Prostate gland (tissue), 2 donors: ENCODE measurements around the gene APOH. TPM values are rescaled to one million over a fixed set of nuclear protein-coding genes. Genes with fewer than 3 reads are reported as not detected.

Source experiments
- DNase-seq: peaks from one replicate; pipeline ENCODE4 v3.0.0-alpha.2; 2019; ENCODE audit warnings: low spot score
- H3K27ac ChIP-seq, 2 donors: fragments of 200-600 bp; sonication (generic); 2 replicates each; pipeline ENCODE4 v1.5.1; 2017 to 2019
- H3K27me3 ChIP-seq: fragments of 200-600 bp; sonication (generic); replicated peaks from 2 replicates; pipeline ENCODE4 v1.5.1; 2019; ENCODE audit not compliant: insufficient read depth
- H3K36me3 ChIP-seq, 2 donors: fragments of 200-600 bp; sonication (generic); 1 replicate in 1 of 2; 2 replicates in 1 of 2; pipeline versions ENCODE4 v1.5.1 to v1.8.1; 2017 to 2019
- H3K4me1 ChIP-seq: fragments of 200-600 bp; sonication (generic); replicated peaks from 2 replicates; pipeline ENCODE4 v1.5.1; 2019
- H3K4me3 ChIP-seq, 2 donors: fragments of 200-600 bp; sonication (generic); 2 replicates each; pipeline ENCODE4 v1.5.1; 2017 to 2019
- H3K9me3 ChIP-seq: fragments of 200-600 bp; sonication (generic); 2 replicates; pipeline ENCODE4 v1.5.1; 2017
- POLR2A ChIP-seq: fragments of 450-650 bp; IDR thresholded peaks from one replicate; pipeline ENCODE4 v1.6.1; 2016; ENCODE audit warnings: antibody characterized with exemption, mild to moderate bottlenecking
- POLR2AphosphoS5 ChIP-seq: sonication (generic); formaldehyde crosslinking; IDR thresholded peaks from one replicate; pipeline ENCODE4 v1.6.1; 2017; ENCODE audit warnings: antibody characterized with exemption
- WGBS: methylation state at CpG from one replicate; pipeline ENCODE4 v1.1.5; 2018; 5-methylcytosine and 5-hydroxymethylcytosine counted together
- intact Hi-C: fragments of 100-400 bp; cut with DNase I; formaldehyde crosslinking; loops from one replicate; pipeline ENCODE4 v1.14.2; 2022
- total RNA-seq, 2 donors: library from RNA; depleted of rRNA; stranded (reverse); fragments of >200 nt; gene quantifications; one replicate each; pipeline ENCODE4 v1.1.0, GENCODE V29; 2016
- TF ChIP-seq, protein P1 (sequence below), 4 experiments: fragments of 200-600 bp in 2 of 4; fragments of 450-650 bp in 2 of 4; sonication (generic) in 2 of 4; IDR thresholded peaks; 1 replicate in 3 of 4; 2 replicates in 1 of 4; pipeline ENCODE4 v1.5.1; 2016 to 2019; ENCODE audit warnings: antibody characterized with exemption in 4 of 4, mild to moderate bottlenecking in 2 of 4, moderate library complexity in 2 of 4

Gene APOH
- total RNA-seq, 2 donors from 2014 or later = not detected

DNA sequence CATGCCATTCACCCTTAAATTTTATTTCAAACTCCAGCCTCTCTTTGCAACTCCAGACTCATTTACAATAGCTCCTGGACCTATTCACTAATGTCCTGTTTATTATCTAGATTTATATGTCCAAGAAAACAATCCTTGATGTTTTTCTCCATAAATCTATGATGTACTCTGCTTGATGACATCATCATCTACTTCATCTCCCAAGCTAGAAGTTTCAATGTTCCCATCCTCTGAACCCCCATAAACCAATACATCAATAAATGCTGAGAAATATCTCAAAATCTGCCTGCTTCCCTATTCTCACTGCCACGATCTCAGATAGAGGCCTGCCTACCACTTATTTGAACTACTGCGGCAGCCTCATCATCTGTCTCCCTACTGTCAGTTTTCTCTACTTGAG, 41.5 kb downstream of the APOH start:
- no peak for DNase-seq
- WGBS = 91% methylated on average over 2 of the region's 2 CpGs
- H3K9me3 ChIP-seq = no peaks in the 10 kb centered on the region
- no peak overlapping the region for H3K4me3 ChIP-seq
- TF ChIP-seq POLR2A (no peak), POLR2AphosphoS5 (no peak)
- TF ChIP-seq, protein P1, sequence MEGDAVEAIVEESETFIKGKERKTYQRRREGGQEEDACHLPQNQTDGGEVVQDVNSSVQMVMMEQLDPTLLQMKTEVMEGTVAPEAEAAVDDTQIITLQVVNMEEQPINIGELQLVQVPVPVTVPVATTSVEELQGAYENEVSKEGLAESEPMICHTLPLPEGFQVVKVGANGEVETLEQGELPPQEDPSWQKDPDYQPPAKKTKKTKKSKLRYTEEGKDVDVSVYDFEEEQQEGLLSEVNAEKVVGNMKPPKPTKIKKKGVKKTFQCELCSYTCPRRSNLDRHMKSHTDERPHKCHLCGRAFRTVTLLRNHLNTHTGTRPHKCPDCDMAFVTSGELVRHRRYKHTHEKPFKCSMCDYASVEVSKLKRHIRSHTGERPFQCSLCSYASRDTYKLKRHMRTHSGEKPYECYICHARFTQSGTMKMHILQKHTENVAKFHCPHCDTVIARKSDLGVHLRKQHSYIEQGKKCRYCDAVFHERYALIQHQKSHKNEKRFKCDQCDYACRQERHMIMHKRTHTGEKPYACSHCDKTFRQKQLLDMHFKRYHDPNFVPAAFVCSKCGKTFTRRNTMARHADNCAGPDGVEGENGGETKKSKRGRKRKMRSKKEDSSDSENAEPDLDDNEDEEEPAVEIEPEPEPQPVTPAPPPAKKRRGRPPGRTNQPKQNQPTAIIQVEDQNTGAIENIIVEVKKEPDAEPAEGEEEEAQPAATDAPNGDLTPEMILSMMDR (IDR thresholded peaks at IDR 0.05) = no peak
- no peaks in the 10 kb centered on the region for H3K27me3 ChIP-seq
- no peaks in the 10 kb centered on the region for H3K36me3 ChIP-seq
- peaks cover 6% of the 10 kb centered on the region for H3K4me1 ChIP-seq
- intact Hi-C loops = no loop called here
- H3K27ac ChIP-seq = no peak overlapping the region

DNA sequence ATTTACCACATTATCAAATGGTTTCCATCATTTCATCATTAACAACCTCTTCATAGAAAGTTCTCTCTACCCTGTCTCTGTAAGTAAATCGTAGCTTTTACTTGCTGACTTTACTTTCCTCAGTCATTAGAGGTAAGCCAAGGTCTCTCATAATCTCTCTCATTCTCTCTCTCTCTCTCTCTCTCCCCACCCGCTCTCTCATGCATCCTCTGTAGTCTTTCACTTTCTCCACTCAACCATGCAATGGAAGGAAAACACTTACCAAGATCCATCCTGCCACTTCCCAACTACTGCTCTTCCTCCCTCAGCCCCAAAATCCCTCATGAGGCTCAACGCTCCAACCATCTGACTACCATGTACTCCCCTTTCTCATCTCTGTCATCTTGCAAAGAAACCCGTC, 43.4 kb downstream of the APOH start:
- TF ChIP-seq POLR2A (no peak), POLR2AphosphoS5 (no peak)
- TF ChIP-seq, protein P1 (IDR thresholded peaks at IDR 0.05) = no peak
- H3K9me3 ChIP-seq = no peaks in the 10 kb centered on the region
- peaks cover 5% of the 10 kb centered on the region for H3K4me1 ChIP-seq
- 91% methylated on average over 4 of the region's 4 CpGs for WGBS
- no peak overlapping the region for H3K27ac ChIP-seq
- intact Hi-C loops = no loop called here
- H3K36me3 ChIP-seq = no peaks in the 10 kb centered on the region
- DNase-seq = no peak
- H3K27me3 ChIP-seq = no peaks in the 10 kb centered on the region
- no peak overlapping the region for H3K4me3 ChIP-seq

DNA sequence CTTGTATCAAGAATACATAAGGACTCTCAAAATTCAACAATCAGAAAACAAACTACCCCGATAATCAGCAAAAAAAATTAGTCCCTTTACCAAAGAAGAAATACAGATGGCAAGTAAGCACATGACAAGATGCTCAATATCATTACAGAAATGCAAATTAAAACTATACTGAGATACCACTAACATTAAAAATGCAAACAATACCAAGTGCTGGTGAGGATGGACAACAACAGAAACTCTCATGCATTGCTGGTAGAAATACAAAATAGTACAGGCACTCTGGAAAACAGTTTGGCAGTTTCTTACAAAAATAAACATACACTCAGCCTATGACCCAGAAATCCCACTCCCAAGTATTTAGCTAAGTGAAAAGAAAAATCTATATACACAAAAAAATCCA, 44.8 kb downstream of the APOH start:
- H3K9me3 ChIP-seq = no peaks in the 10 kb centered on the region
- 97% methylated on average over 1 of the region's 1 CpG for WGBS
- H3K36me3 ChIP-seq = no peaks in the 10 kb centered on the region
- TF ChIP-seq POLR2A = no peak
- TF ChIP-seq, protein P1 (IDR thresholded peaks at IDR 0.05) = no peak
- TF ChIP-seq POLR2AphosphoS5 = no peak
- H3K4me1 ChIP-seq = no peaks in the 10 kb centered on the region
- intact Hi-C loops = no loop called here
- H3K27me3 ChIP-seq = no peaks in the 10 kb centered on the region
- no peak overlapping the region for H3K4me3 ChIP-seq
- DNase-seq = no peak
- no peak overlapping the region for H3K27ac ChIP-seq

DNA sequence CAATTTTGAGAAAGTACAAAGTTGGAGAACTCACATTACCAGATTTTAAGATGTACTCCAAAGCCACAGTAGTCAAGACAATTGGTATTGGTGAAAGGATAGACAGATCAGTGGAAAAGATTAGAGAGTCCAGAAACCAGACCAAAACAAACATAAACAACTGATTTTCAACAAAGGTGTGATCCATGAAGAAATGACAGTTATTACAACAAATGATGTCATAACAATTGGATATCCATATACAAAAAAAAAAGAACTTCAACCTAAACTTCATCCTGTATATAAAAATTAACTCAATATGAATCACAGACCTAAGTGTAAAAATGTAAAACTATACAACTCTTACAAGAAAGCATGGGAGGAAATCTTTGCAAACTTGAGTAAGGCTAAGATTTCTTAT, 45.7 kb downstream of the APOH start:
- TF ChIP-seq POLR2AphosphoS5 = no peak
- TF ChIP-seq, protein P1 (IDR thresholded peaks at IDR 0.05) = no peak
- no peak for TF ChIP-seq POLR2A
- intact Hi-C loops = no loop called here
- Histone ChIP-seq H3K4me3 (no peak overlapping the region), H3K27ac (no peak overlapping the region), H3K27me3 (no peaks in the 10 kb centered on the region), H3K9me3 (no peaks in the 10 kb centered on the region), H3K36me3 (no peaks in the 10 kb centered on the region), H3K4me1 (no peaks in the 10 kb centered on the region)
- DNase-seq = no peak

DNA sequence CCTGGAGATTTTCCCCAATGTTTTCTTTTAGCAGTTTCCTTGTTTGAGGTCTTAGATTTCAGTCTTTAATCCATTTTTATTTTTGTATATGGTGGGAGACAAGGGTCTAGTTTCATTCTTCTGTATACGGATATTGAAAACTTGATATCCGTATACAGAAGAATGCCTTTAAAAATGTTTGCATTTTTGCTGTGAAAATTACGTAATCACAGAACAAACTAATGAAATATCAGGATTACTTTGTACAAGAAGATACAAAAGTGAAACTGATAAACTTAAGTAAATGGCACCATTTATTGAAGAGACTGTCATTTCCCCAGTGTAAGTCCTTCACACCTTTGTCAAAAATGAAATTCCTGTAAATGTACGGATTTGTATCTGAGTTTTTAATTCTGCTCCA, 50.6 kb downstream of the APOH start:
- WGBS = 95% methylated on average over 4 of the region's 4 CpGs
- TF ChIP-seq POLR2AphosphoS5 (no peak), POLR2A (no peak)
- TF ChIP-seq, protein P1 (IDR thresholded peaks at IDR 0.05) = no peak
- intact Hi-C loops = no loop called here
- DNase-seq = no peak
- Histone ChIP-seq H3K27me3 (no peaks in the 10 kb centered on the region), H3K4me3 (no peak overlapping the region), H3K36me3 (no peaks in the 10 kb centered on the region), H3K27ac (no peak overlapping the region), H3K4me1 (no peaks in the 10 kb centered on the region), H3K9me3 (no peaks in the 10 kb centered on the region)
